GM06990 (cell line): Measurements from ENCODE around the gene GCDH.

Experiments
- DNase-seq: peaks from one replicate; pipeline ENCODE4 v3.0.0-alpha.2; 2011; ENCODE audit not compliant: insufficient read length; ENCODE audit errors: extremely low read depth
- H3K27me3 ChIP-seq: replicated peaks from 2 replicates; pipeline ENCODE4 v1.6.0; 2011; ENCODE audit warnings: low read length; ENCODE audit not compliant: control insufficient read depth, insufficient read depth
- H3K36me3 ChIP-seq: 2 replicates; pipeline ENCODE4 v1.5.1; 2011; ENCODE audit warnings: low read length; ENCODE audit not compliant: control insufficient read depth, insufficient read depth
- H3K4me3 ChIP-seq: replicated peaks from 2 replicates; pipeline ENCODE4 v1.5.1; 2011; ENCODE audit warnings: low read depth, mild to moderate bottlenecking, control low read depth, low read length
- CTCF ChIP-seq: IDR thresholded peaks from 2 replicates; pipeline ENCODE4 v1.5.1; 2011; ENCODE audit warnings: low read length, control low read depth, mild to moderate bottlenecking, inconsistent platforms; ENCODE audit not compliant: insufficient read depth, poor library complexity, severe bottlenecking

The GCDH gene

GRCh38 chr19:12875086-12875485, 15.9 kb upstream of the GCDH start:
- TF ChIP-seq CTCF: no peak
- DNase-seq: no peak
- Histone ChIP-seq H3K36me3 (peaks cover 5% of the 10 kb centered on the region), H3K27me3 (no peaks in the 10 kb centered on the region), H3K4me3 (no peak overlapping the region)

GRCh38 chr19:12880551-12881171, 10.3 kb upstream of the GCDH start:
- Histone ChIP-seq H3K36me3 (peaks cover 5% of the 10 kb centered on the region), H3K4me3 (peak overlapping the region; percentile 74), H3K27me3 (no peaks in the 10 kb centered on the region)
- DNase-seq: no peak
- no peak for TF ChIP-seq CTCF

GRCh38 chr19:12881172-12881808, 9.7 kb upstream of the GCDH start, which contains the start of gene DNASE2:
DNASE2 (minus strand) TSS chr19:12881449; CDS start chr19:12881375, 74 bp downstream.
- Histone ChIP-seq H3K36me3 (peaks cover 5% of the 10 kb centered on the region), H3K4me3 (peak within 1 kb of the TSS; percentile 74), H3K27me3 (no peaks in the 10 kb centered on the region)
- no peak for TF ChIP-seq CTCF
- peak; percentile 94 for DNase-seq

- TF ChIP-seq CTCF: no peak
- Histone ChIP-seq H3K36me3 (peaks cover 5% of the 10 kb centered on the region), H3K4me3 (no peak overlapping the region), H3K27me3 (no peaks in the 10 kb centered on the region)
- no peak for DNase-seq
These were observed 8.4 kb upstream of the GCDH start for GRCh38 chr19:12882589-12882988.

GRCh38 chr19:12884202-12884601, 6.8 kb upstream of the GCDH start:
- H3K36me3 ChIP-seq: no peaks in the 10 kb centered on the region
- no peak for DNase-seq
- no peak for TF ChIP-seq CTCF
- no peak overlapping the region for H3K4me3 ChIP-seq
- H3K27me3 ChIP-seq: no peaks in the 10 kb centered on the region
